ENCODE data around the gene ATP5PF. TPM values are rescaled to one million over a fixed set of nuclear protein-coding genes. Genes with fewer than 3 reads are reported as not detected.

ATP5PF gene
- polyA plus RNA-seq, 3 donors, result 124 to 360 (median 340) TPM

- Histone ChIP-seq H3K36me3 (replicated peaks in 1 of 2; ENCODE audit: control insufficient read depth in 1 of 2, insufficient read depth in 2 of 2, low read length in 2 of 2) (peaks cover 57 to 73% of the 10 kb centered on the region in 2 donors), H2AFZ (ENCODE audit: insufficient read depth, low read depth, low read length, poor library complexity, severe bottlenecking) (no peak overlapping the region), H3K4me3 (replicated peaks in 1 of 3; ENCODE audit: low read depth in 2 of 3, low read length in 3 of 3) (no peak overlapping the region), H3K9me3 (replicated peaks in 1 of 2; ENCODE audit: control insufficient read depth in 1 of 2, insufficient read depth in 1 of 2, low read length in 2 of 2) (no peaks in the 10 kb centered on the region), H3K4me1 (ENCODE audit: control insufficient read depth in 1 of 2, insufficient read depth in 2 of 2, low read length in 2 of 2) (peaks cover 5 to 7% of the 10 kb centered on the region in 2 donors), H3K79me2 (ENCODE audit: insufficient read depth, low read length) (no peaks in the 10 kb centered on the region), H3K4me2 (replicated peaks; ENCODE audit: extremely low read depth, low read length, poor library complexity, severe bottlenecking) (no peak overlapping the region), H3K27me3 (ENCODE audit: control insufficient read depth in 2 of 2, insufficient read depth in 2 of 2, low read length in 2 of 2) (no peaks in the 10 kb centered on the region), H3K9ac (ENCODE audit: insufficient read depth, low read length, poor library complexity, severe bottlenecking) (no peak overlapping the region), H3K27ac (ENCODE audit: low read depth in 1 of 2, low read length in 2 of 2) (no peak overlapping the region), H4K20me1 (ENCODE audit: insufficient read depth, low read length) (no peaks in the 10 kb centered on the region)
- Mint-ChIP-seq H3K9me3 (no peaks in the 10 kb centered on the region), H3K4me1 (peaks cover 7% of the 10 kb centered on the region), H3K27me3 (ENCODE audit: low read depth in 3 of 3) (no peaks in the 10 kb centered on the region), H3K27ac (no peak overlapping the region), H3K36me3 (peaks cover 53 to 64% of the 10 kb centered on the region in 2 donors), H3K4me3 (no peak overlapping the region)
- no peak for DNase-seq
- intact Hi-C loops (cut with micrococcal nuclease), result no loop called here
- TF ChIP-seq, protein P1, sequence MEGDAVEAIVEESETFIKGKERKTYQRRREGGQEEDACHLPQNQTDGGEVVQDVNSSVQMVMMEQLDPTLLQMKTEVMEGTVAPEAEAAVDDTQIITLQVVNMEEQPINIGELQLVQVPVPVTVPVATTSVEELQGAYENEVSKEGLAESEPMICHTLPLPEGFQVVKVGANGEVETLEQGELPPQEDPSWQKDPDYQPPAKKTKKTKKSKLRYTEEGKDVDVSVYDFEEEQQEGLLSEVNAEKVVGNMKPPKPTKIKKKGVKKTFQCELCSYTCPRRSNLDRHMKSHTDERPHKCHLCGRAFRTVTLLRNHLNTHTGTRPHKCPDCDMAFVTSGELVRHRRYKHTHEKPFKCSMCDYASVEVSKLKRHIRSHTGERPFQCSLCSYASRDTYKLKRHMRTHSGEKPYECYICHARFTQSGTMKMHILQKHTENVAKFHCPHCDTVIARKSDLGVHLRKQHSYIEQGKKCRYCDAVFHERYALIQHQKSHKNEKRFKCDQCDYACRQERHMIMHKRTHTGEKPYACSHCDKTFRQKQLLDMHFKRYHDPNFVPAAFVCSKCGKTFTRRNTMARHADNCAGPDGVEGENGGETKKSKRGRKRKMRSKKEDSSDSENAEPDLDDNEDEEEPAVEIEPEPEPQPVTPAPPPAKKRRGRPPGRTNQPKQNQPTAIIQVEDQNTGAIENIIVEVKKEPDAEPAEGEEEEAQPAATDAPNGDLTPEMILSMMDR (IDR thresholded peaks at IDR 0.05), result no peak
- 89% methylated on average over 3 of the region's 3 CpGs for WGBS (ENCODE audit: insufficient coverage)
These were observed 33.2 kb upstream of the ATP5PF start for GRCh38 chr21:25767921-25768320.

DNA sequence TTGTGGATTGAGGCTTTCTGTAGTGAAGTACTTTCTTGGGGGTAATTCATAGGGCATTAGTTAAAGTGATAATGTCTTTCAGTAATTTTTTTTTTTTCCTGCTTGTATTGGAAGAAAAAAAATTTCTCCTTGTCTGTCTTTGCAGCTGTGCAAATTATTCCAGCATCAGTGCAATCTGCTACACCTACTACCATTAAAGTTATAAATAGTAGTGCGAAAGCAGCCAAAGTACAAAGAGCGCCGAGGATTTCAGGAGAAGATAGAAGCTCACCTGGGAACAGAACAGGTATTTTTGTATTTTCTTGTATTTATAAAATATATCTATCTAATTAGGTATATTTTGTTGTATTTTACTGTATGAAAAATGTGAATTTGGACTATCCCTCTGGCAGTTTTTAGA is 29.4 kb upstream of the ATP5PF start:
- no peaks in the 10 kb centered on the region for H3K4me1 ChIP-seq (ENCODE audit: control insufficient read depth in 1 of 2, insufficient read depth in 2 of 2, low read length in 2 of 2)
- Mint-ChIP-seq H3K27ac (no peak overlapping the region), H3K4me3 (no peak overlapping the region), H3K27me3 (ENCODE audit: low read depth in 3 of 3) (no peaks in the 10 kb centered on the region), H3K4me1 (peaks cover 5% of the 10 kb centered on the region), H3K9me3 (no peaks in the 10 kb centered on the region), H3K36me3 (peaks cover 79 to 88% of the 10 kb centered on the region in 2 donors)
- H4K20me1 ChIP-seq (ENCODE audit: insufficient read depth, low read length), result no peaks in the 10 kb centered on the region
- DNase-seq, result no peak
- no peak overlapping the region for H2AFZ ChIP-seq (ENCODE audit: insufficient read depth, low read depth, low read length, poor library complexity, severe bottlenecking)
- no peaks in the 10 kb centered on the region for H3K9me3 ChIP-seq (replicated peaks in 1 of 2; ENCODE audit: control insufficient read depth in 1 of 2, insufficient read depth in 1 of 2, low read length in 2 of 2)
- H3K4me2 ChIP-seq (replicated peaks; ENCODE audit: extremely low read depth, low read length, poor library complexity, severe bottlenecking), result no peak overlapping the region
- H3K27ac ChIP-seq (ENCODE audit: low read depth in 1 of 2, low read length in 2 of 2), result no peak overlapping the region
- no CpG with 5 or more reads among the region's 3 CpGs for WGBS (ENCODE audit: insufficient coverage)
- no peaks in the 10 kb centered on the region for H3K79me2 ChIP-seq (ENCODE audit: insufficient read depth, low read length)
- H3K36me3 ChIP-seq (replicated peaks in 1 of 2; ENCODE audit: control insufficient read depth in 1 of 2, insufficient read depth in 2 of 2, low read length in 2 of 2), result peaks cover 92 to 99% of the 10 kb centered on the region in 2 donors
- no peak overlapping the region for H3K9ac ChIP-seq (ENCODE audit: insufficient read depth, low read length, poor library complexity, severe bottlenecking)
- no peak overlapping the region for H3K4me3 ChIP-seq (replicated peaks in 1 of 3; ENCODE audit: low read depth in 2 of 3, low read length in 3 of 3)
- H3K27me3 ChIP-seq (ENCODE audit: control insufficient read depth in 2 of 2, insufficient read depth in 2 of 2, low read length in 2 of 2), result no peaks in the 10 kb centered on the region
- TF ChIP-seq, protein P1 (IDR thresholded peaks at IDR 0.05), result no peak
- intact Hi-C loops (cut with micrococcal nuclease), result no loop called here

All from CD14-positive monocyte (primary cell).